ENCODE data around the gene CCDC30.
"Not testable (repeated sequence)": the region's sequence is repeated elsewhere in the genome, so short reads cannot be mapped to it uniquely, and the experiment has no call there.

CCDC30 gene

DNA sequence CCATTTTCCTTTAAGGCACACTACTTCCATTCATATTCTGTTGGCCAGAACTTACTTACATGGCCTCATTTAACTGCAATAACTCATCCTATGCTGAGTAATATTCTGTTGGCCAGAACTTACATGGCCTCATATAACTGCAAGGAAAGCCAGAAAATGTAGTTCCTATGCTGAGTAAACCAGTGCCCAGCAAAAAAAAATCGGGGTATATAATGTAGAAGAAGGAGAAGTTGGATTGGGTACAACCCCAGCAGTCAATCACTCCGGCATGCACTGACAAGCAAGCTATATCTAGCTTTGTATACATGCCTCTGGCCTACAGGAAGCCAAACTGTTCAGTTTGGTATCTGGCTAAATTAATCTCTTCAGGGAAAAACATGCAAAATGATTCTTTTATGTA, 155.8 kb downstream of the CCDC30 start:
- ChIA-PET POLR2A (no interaction called here), CTCF (interaction anchor here (1.1 kb wide), 1 partner anchor 41 kb away, joined by 3 read pairs; no protein-coding TSS in a partner anchor)
- DNase-seq (ENCODE audit: low read depth, low spot score), result no peak

DNA sequence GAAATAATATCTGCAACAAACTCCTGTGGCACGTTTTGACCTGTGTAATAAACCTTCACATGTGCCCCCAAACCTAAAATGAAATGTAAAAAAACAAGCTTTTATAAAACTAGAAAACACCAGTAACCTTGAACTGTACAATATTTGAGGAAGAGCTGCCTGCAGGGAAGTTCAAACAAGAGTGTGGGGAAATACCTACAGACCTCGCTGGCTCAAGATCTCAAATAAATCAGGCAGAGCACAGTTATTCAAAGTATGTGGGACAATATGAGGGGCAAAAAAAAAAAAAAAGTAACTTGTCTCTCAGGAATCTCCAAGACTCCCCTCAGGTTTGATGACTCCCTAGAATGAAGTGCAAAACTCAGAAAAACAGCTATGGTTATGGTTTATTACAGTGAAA, 157.2 kb downstream of the CCDC30 start:
- POLR2A ChIA-PET, result no interaction called here
- no peak for DNase-seq (ENCODE audit: low read depth, low spot score)
- no peak overlapping the region for H3K4me3 ChIP-seq (ENCODE audit: low read depth, low read length)
- CTCF ChIA-PET, result no interaction called here
- TF ChIP-seq, protein P1, sequence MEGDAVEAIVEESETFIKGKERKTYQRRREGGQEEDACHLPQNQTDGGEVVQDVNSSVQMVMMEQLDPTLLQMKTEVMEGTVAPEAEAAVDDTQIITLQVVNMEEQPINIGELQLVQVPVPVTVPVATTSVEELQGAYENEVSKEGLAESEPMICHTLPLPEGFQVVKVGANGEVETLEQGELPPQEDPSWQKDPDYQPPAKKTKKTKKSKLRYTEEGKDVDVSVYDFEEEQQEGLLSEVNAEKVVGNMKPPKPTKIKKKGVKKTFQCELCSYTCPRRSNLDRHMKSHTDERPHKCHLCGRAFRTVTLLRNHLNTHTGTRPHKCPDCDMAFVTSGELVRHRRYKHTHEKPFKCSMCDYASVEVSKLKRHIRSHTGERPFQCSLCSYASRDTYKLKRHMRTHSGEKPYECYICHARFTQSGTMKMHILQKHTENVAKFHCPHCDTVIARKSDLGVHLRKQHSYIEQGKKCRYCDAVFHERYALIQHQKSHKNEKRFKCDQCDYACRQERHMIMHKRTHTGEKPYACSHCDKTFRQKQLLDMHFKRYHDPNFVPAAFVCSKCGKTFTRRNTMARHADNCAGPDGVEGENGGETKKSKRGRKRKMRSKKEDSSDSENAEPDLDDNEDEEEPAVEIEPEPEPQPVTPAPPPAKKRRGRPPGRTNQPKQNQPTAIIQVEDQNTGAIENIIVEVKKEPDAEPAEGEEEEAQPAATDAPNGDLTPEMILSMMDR (IDR thresholded peaks at IDR 0.05; ENCODE audit: insufficient read depth, low read length, missing control alignments), result no peak

More for the DNA sequence above, 155.8 kb downstream of the CCDC30 start:
- TF ChIP-seq, protein P1 (IDR thresholded peaks at IDR 0.05; ENCODE audit: insufficient read depth, low read length, missing control alignments), result no peak
- H3K4me3 ChIP-seq (ENCODE audit: low read depth, low read length), result no peak overlapping the region

DNA sequence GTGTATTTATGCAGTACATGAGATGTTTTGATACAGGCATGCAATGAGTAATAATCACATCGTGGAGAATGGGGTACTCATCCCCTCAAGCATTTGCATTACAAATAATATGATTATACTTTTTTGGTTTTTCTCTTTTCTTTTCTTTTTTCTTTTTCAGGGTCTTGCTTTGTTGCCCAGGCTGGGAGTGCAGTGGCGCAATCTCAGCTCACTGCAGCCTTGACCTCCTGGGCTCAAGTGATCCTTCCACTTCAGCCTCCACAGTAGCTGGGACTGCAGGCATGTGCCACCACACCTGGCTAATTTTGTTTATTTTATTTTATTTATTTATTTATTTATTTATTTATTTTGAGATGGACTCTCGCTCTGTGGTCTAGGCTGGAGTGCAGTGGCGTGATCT, 158.1 kb downstream of the CCDC30 start:
- H3K4me3 ChIP-seq (ENCODE audit: low read depth, low read length); DNase-seq (ENCODE audit: low read depth, low spot score); CTCF ChIA-PET; POLR2A ChIA-PET: not testable (repeated sequence)

DNA sequence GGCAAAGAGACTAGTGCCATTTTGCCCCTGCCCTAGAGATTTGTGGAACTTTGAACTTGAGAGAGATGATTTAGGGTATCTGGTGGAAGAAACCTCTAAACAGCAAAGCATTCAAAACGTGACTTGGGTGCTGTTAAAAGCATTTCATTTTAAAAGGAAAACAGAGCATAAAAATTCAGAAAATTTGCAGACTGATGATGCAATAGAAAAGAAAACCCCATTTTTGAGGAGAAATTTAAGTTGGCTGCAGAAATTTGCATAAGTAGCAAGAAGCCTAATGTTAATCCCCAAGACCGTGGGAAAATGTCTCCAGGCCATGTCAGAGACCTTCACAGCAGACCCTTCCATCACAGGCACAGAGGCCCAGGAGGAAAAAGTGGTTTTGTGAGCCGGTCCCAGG, 164.1 kb downstream of the CCDC30 start:
- CTCF ChIA-PET; POLR2A ChIA-PET; H3K4me3 ChIP-seq (ENCODE audit: low read depth, low read length); DNase-seq (ENCODE audit: low read depth, low spot score): not testable (repeated sequence)

DNA sequence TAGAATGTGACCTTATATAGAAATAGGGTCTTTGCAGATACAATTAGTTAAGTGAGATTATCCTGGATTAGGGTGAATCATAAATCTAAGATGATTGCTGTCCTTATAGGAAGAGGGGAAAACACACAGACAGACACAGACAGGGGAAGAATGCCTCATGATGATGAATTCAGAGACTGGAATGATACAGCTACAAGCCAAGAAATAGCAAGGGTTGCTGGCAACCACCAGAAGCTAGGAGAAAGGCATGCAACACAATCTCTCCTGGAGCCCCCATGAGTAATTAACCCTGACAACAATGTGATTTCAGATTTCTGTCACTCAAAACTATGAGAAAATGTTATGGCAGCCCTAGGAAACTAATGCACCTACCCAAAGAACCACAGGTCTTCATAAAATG, 176.0 kb downstream of the CCDC30 start:
- CTCF ChIA-PET, result no interaction called here
- POLR2A ChIA-PET, result interaction anchor here (0.7 kb wide), 1 partner anchor 44 kb away, joined by 3 read pairs; no protein-coding TSS in a partner anchor

DNA sequence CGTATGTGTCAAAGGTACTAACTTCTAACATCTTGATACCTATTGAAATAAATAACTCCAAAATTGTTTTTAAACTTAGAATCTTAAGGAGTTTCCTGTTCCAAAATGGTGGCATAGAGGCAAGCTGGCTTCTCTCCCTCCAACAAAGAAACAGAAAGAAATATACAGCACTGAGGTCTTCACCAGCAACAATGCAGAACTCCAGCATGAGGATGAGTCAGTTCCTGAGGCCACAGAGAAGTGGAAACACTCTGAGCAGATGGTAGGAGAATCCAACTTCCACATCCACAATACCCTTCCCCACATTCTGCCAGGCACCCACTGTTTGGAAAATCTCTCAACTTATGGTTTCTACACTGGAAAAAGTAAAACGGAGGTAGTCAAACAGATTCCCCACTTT, 183.0 kb downstream of the CCDC30 start:
- H3K4me3 ChIP-seq (ENCODE audit: low read depth, low read length), result no peak overlapping the region
- ChIA-PET CTCF (no interaction called here), POLR2A (no interaction called here)
- DNase-seq (ENCODE audit: low read depth, low spot score), result no peak
- TF ChIP-seq, protein P1 (IDR thresholded peaks at IDR 0.05; ENCODE audit: insufficient read depth, low read length, missing control alignments), result no peak

More for the DNA sequence above, 176.0 kb downstream of the CCDC30 start:
- H3K4me3 ChIP-seq (ENCODE audit: low read depth, low read length), result no peak overlapping the region
- TF ChIP-seq, protein P1 (IDR thresholded peaks at IDR 0.05; ENCODE audit: insufficient read depth, low read length, missing control alignments), result no peak
- no peak for DNase-seq (ENCODE audit: low read depth, low spot score)

DNA sequence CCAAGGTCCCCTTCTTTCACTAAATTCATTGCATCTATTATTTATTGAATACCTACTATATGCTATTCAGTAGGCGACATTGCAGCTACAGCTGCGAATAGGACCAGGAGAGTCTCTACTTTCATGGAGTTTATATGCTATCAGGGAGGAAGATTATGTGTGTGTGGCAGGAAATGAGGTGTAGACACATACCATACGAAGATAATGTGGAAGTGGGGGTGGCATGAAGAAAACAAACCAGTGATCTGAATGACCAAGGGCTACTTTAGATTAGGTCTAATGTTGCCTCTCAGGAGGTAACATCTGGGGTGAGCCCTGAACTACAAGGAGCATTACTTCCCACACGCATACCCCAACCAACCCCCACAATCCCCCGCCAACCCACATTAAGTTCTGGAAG, 194.1 kb downstream of the CCDC30 start:
- TF ChIP-seq, protein P1 (IDR thresholded peaks at IDR 0.05; ENCODE audit: insufficient read depth, low read length, missing control alignments), result no peak
- ChIA-PET POLR2A (interaction anchor here (0.9 to 1.9 kb wide), 2 partner anchors 25 to 109 kb away, joined by 3 to 18 read pairs; partner anchors contain the start of gene YBX1), CTCF (interaction anchor here (1.0 to 1.8 kb wide), 4 partner anchors 16 to 483 kb away, joined by 3 to 4 read pairs (median 4); no protein-coding TSS in a partner anchor)
- no peak overlapping the region for H3K4me3 ChIP-seq (ENCODE audit: low read depth, low read length)
- no peak for DNase-seq (ENCODE audit: low read depth, low spot score)

All from AG04449 (cell line).